DMS153 (cell line): ENCODE data around the gene HSH2D.

Source experiments
- DNase-seq: peaks from one replicate; lab custom pipeline; 2025; lab: John Stamatoyannopoulos, UW

Gene HSH2D

GRCh38 chr19:16193466-16193865, 50.0 kb downstream of the HSH2D start:
- DNase-seq = no peak

GRCh38 chr19:16197188-16197621, 53.7 kb downstream of the HSH2D start:
- DNase-seq = no peak

- DNase-seq = peak; percentile 96
Observed at GRCh38 chr19:16197622-16198369, 54.3 kb downstream of the HSH2D start, which contains the start of gene AP1M1. AP1M1 (plus strand) TSS chr19:16197911; CDS start chr19:16198027, 116 bp downstream.

GRCh38 chr19:16198370-16198651, 54.8 kb downstream of the HSH2D start:
- DNase-seq = no peak

GRCh38 chr19:16199275-16199932, 55.9 kb downstream of the HSH2D start:
- DNase-seq = no peak

- no peak for DNase-seq
Observed at GRCh38 chr19:16200038-16201010, 56.8 kb downstream of the HSH2D start.

- DNase-seq = no peak
Observed at GRCh38 chr19:16201011-16201391, 57.5 kb downstream of the HSH2D start.

GRCh38 chr19:16202320-16203255, 59.1 kb downstream of the HSH2D start:
- no peak for DNase-seq

GRCh38 chr19:16203256-16204004, 59.9 kb downstream of the HSH2D start:
- DNase-seq = no peak

GRCh38 chr19:16204005-16204294, 60.5 kb downstream of the HSH2D start:
- no peak for DNase-seq

- DNase-seq = no peak
Observed at GRCh38 chr19:16205205-16206045, 61.9 kb downstream of the HSH2D start.

GRCh38 chr19:16206046-16206605, 62.6 kb downstream of the HSH2D start:
- no peak for DNase-seq

- no peak for DNase-seq
Observed at GRCh38 chr19:16206637-16207036, 63.2 kb downstream of the HSH2D start.

GRCh38 chr19:16207063-16207462, 63.6 kb downstream of the HSH2D start:
- no peak for DNase-seq

- no peak for DNase-seq
Observed at GRCh38 chr19:16207490-16208025, 64.1 kb downstream of the HSH2D start.
